ENCODE data around the gene RGS9BP.

GRCh38 chr19:32718286-32718685 lies 42.6 kb downstream of the RGS9BP start:
- TF ChIP-seq CTCF (IDR thresholded peaks at IDR 0.05; ENCODE audit: insufficient read depth, low read depth, low read length): no peak
- no peak for TF ChIP-seq EZH2 (IDR thresholded peaks at IDR 0.05; ENCODE audit: insufficient read depth, low read length)

All from astrocyte (in vitro differentiated cells and primary cell).